AG09309 (cell line): Measurements from ENCODE around the gene PCDHGA9.
A peak's percentile ranks its signal among the peaks of the same experiment; 100 is the strongest.
"Not testable (repeated sequence)": the region's sequence is repeated elsewhere in the genome, so short reads cannot be mapped to it uniquely, and the experiment has no call there.

Source experiments
- DNase-seq: peaks from one replicate; pipeline ENCODE4 v3.0.0-alpha.2; 2010; ENCODE audit warnings: low read depth
- H3K4me3 ChIP-seq: 2 replicates; pipeline ENCODE4 v1.5.1; 2011; ENCODE audit warnings: mild to moderate bottlenecking, low read depth, low read length, moderate library complexity; ENCODE audit not compliant: control insufficient read depth
- CTCF ChIP-seq: IDR thresholded peaks from 2 replicates; pipeline ENCODE4 v1.5.1; 2011; ENCODE audit warnings: mild to moderate bottlenecking, low read depth, low read length, inconsistent platforms; ENCODE audit not compliant: insufficient read depth, control insufficient read depth; ENCODE audit errors: missing control alignments

Gene PCDHGA9

GRCh38 chr5:141403387-141403786 is 809 bp downstream of the PCDHGA9 start:
- TF ChIP-seq CTCF = no peak
- no peak overlapping the region for H3K4me3 ChIP-seq
- DNase-seq = no peak

GRCh38 chr5:141407790-141408505 is 5.4 kb downstream of the PCDHGA9 start, which contains the start of gene PCDHGB6:
PCDHGB6 (plus strand) TSS chr5:141408021; CDS start chr5:141408203, 182 bp downstream.
- not testable (repeated sequence) for DNase-seq, H3K4me3 ChIP-seq
- peak; percentile 50 for TF ChIP-seq CTCF

GRCh38 chr5:141409598-141410306 is 7.2 kb downstream of the PCDHGA9 start:
- no peak for DNase-seq
- H3K4me3 ChIP-seq = no peak overlapping the region
- TF ChIP-seq CTCF = no peak

GRCh38 chr5:141411575-141411974 is 9.0 kb downstream of the PCDHGA9 start:
- no peak for DNase-seq
- H3K4me3 ChIP-seq = no peak overlapping the region
- no peak for TF ChIP-seq CTCF

GRCh38 chr5:141412854-141413539 is 10.4 kb downstream of the PCDHGA9 start, which contains the start of gene PCDHGA10:
PCDHGA10 (plus strand) TSS chr5:141412987; CDS start chr5:141413176, 189 bp downstream.
- peak within 1 kb of the TSS; percentile 25 for H3K4me3 ChIP-seq

More at GRCh38 chr5:141412854-141413539, 10.4 kb downstream of the PCDHGA9 start, which contains the start of gene PCDHGA10:
- no peak for DNase-seq
- peak; percentile 70 for TF ChIP-seq CTCF
